ENCODE results near the gene GRM7. TPM values are rescaled to one million over a fixed set of nuclear protein-coding genes. Genes with fewer than 3 reads are reported as not detected.

The GRM7 gene
- total RNA-seq, 1 experiment from 2014 or later: not detected

GRCh38 chr3:7275396-7275795, 414.5 kb downstream of the GRM7 start:
- intact Hi-C loops (cut with micrococcal nuclease; ENCODE audit: unreplicated experiment): no loop called here
- H3K4me1 ChIP-seq (ENCODE audit: insufficient read depth, low read length, poor library complexity, severe bottlenecking): no peaks in the 10 kb centered on the region
- H3K27ac ChIP-seq (ENCODE audit: low read depth, low read length, poor library complexity, severe bottlenecking): no peak overlapping the region
- ChIA-PET CTCF (no interaction called here), POLR2A (ENCODE audit: low non-redundant PET) (no interaction called here)
- no peaks in the 10 kb centered on the region for H3K36me3 ChIP-seq (ENCODE audit: insufficient read depth, low read length, poor library complexity, severe bottlenecking)
- no peaks in the 10 kb centered on the region for H3K9me3 ChIP-seq (ENCODE audit: low read depth, low read length, poor library complexity, severe bottlenecking)
- DNase-seq (ENCODE audit: low spot score): no peak
- no TSS peak for BruUV-seq (replicated peaks)
- TF ChIP-seq, protein P1, sequence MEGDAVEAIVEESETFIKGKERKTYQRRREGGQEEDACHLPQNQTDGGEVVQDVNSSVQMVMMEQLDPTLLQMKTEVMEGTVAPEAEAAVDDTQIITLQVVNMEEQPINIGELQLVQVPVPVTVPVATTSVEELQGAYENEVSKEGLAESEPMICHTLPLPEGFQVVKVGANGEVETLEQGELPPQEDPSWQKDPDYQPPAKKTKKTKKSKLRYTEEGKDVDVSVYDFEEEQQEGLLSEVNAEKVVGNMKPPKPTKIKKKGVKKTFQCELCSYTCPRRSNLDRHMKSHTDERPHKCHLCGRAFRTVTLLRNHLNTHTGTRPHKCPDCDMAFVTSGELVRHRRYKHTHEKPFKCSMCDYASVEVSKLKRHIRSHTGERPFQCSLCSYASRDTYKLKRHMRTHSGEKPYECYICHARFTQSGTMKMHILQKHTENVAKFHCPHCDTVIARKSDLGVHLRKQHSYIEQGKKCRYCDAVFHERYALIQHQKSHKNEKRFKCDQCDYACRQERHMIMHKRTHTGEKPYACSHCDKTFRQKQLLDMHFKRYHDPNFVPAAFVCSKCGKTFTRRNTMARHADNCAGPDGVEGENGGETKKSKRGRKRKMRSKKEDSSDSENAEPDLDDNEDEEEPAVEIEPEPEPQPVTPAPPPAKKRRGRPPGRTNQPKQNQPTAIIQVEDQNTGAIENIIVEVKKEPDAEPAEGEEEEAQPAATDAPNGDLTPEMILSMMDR (conservative IDR thresholded peaks at IDR 0.05; ENCODE audit: low read depth, low read length): no peak
- TF ChIP-seq EZH2 (IDR thresholded peaks at IDR 0.05; ENCODE audit: borderline replicate concordance, low read depth, low read length, poor library complexity, severe bottlenecking): no peak
- no peaks in the 10 kb centered on the region for H3K27me3 ChIP-seq (replicated peaks; ENCODE audit: insufficient read depth, low read depth, low read length, poor library complexity)
- H3K4me3 ChIP-seq (ENCODE audit: low read depth, low read length, poor library complexity, severe bottlenecking): no peak overlapping the region

GRCh38 chr3:7280318-7280717, 419.4 kb downstream of the GRM7 start:
- no peaks in the 10 kb centered on the region for H3K36me3 ChIP-seq (ENCODE audit: insufficient read depth, low read length, poor library complexity, severe bottlenecking)
- no peak for DNase-seq (ENCODE audit: low spot score)
- no peaks in the 10 kb centered on the region for H3K27me3 ChIP-seq (replicated peaks; ENCODE audit: insufficient read depth, low read depth, low read length, poor library complexity)
- H3K4me1 ChIP-seq (ENCODE audit: insufficient read depth, low read length, poor library complexity, severe bottlenecking): no peaks in the 10 kb centered on the region
- no TSS peak for BruUV-seq (replicated peaks)
- ChIA-PET CTCF (no interaction called here), POLR2A (ENCODE audit: low non-redundant PET) (no interaction called here)
- intact Hi-C loops (cut with micrococcal nuclease; ENCODE audit: unreplicated experiment): loop anchor here (10.0 kb wide), 2 partner anchors 264 to 834 kb away; no protein-coding TSS in a partner anchor
- TF ChIP-seq EZH2 (IDR thresholded peaks at IDR 0.05; ENCODE audit: borderline replicate concordance, low read depth, low read length, poor library complexity, severe bottlenecking): no peak
- TF ChIP-seq, protein P1 (conservative IDR thresholded peaks at IDR 0.05; ENCODE audit: low read depth, low read length): no peak
- no peak overlapping the region for H3K4me3 ChIP-seq (ENCODE audit: low read depth, low read length, poor library complexity, severe bottlenecking)
- no peaks in the 10 kb centered on the region for H3K9me3 ChIP-seq (ENCODE audit: low read depth, low read length, poor library complexity, severe bottlenecking)
- H3K27ac ChIP-seq (ENCODE audit: low read depth, low read length, poor library complexity, severe bottlenecking): no peak overlapping the region

DNA sequence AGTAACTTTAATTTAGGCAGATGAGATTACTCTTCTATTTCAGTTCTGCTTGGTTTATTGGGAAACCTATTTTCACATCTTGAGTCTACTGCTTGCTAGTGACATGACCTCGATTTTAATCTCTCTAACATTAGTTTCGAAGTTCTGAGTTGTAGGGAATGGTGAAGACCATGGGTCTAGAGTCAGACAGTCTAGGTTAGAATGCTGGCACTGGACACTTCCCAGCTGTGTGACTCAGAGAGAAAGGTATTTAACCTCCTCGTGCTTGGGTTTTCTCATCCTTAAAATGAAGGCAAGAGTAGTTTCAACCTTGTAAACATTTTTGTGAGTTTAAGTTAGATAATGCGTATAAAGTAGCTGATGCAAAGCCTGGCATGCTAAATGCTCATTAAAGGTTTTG, 422.1 kb downstream of the GRM7 start:
- H3K9me3 ChIP-seq (ENCODE audit: low read depth, low read length, poor library complexity, severe bottlenecking): no peaks in the 10 kb centered on the region
- no peaks in the 10 kb centered on the region for H3K36me3 ChIP-seq (ENCODE audit: insufficient read depth, low read length, poor library complexity, severe bottlenecking)
- no peak overlapping the region for H3K27ac ChIP-seq (ENCODE audit: low read depth, low read length, poor library complexity, severe bottlenecking)
- ChIA-PET POLR2A (ENCODE audit: low non-redundant PET) (no interaction called here), CTCF (no interaction called here)
- no peaks in the 10 kb centered on the region for H3K27me3 ChIP-seq (replicated peaks; ENCODE audit: insufficient read depth, low read depth, low read length, poor library complexity)
- no peak overlapping the region for H3K4me3 ChIP-seq (ENCODE audit: low read depth, low read length, poor library complexity, severe bottlenecking)
- no peaks in the 10 kb centered on the region for H3K4me1 ChIP-seq (ENCODE audit: insufficient read depth, low read length, poor library complexity, severe bottlenecking)
- BruUV-seq (replicated peaks): no TSS peak
- intact Hi-C loops (cut with micrococcal nuclease; ENCODE audit: unreplicated experiment): loop anchor here (10.0 kb wide), 2 partner anchors 262 to 832 kb away; no protein-coding TSS in a partner anchor
- DNase-seq (ENCODE audit: low spot score): no peak
- no peak for TF ChIP-seq EZH2 (IDR thresholded peaks at IDR 0.05; ENCODE audit: borderline replicate concordance, low read depth, low read length, poor library complexity, severe bottlenecking)
- TF ChIP-seq, protein P1 (conservative IDR thresholded peaks at IDR 0.05; ENCODE audit: low read depth, low read length): no peak

Data from A673 (cell line).